Activated T-cell treated with anti-CD3 and anti-CD28 coated beads, Interleukin-2, amount 50 U/mL, for 4 hours (primary cell): ENCODE results near the gene LPAR3. TPM values are rescaled to one million over a fixed set of nuclear protein-coding genes. Genes with fewer than 3 reads are reported as not detected.

Experiments used
- ATAC-seq, 2 donors: fragments of 200-7000 bp; cut with Tn5 transposase; one replicate each; pipeline ENCODE4 v1.10.0; 2021
- DNase-seq: peaks from one replicate; pipeline ENCODE4 v3.0.0-alpha.2; 2020
- H3K27me3 Mint-ChIP-seq: one replicate; pipeline ENCODE4 v1.8.0; 2021; ENCODE audit warnings: low read depth, mixed read lengths
- H3K36me3 Mint-ChIP-seq: one replicate; pipeline ENCODE4 v1.8.0; 2022; ENCODE audit warnings: mixed read lengths; ENCODE audit not compliant: insufficient read depth
- H3K4me1 Mint-ChIP-seq: one replicate; pipeline ENCODE4 v1.8.0; 2021; ENCODE audit warnings: low read depth, mixed read lengths
- H3K4me3 Mint-ChIP-seq: one replicate; pipeline ENCODE4 v1.8.0; 2021; ENCODE audit warnings: mild to moderate bottlenecking, moderate library complexity, mixed read lengths
- H3K9me3 Mint-ChIP-seq: one replicate; pipeline ENCODE4 v1.8.0; 2021; ENCODE audit warnings: mixed read lengths
- total RNA-seq, 3 donors: library from RNA; stranded (reverse); gene quantifications; one replicate each; pipeline ENCODE4 v1.2.1, GENCODE V29; 2021

Gene LPAR3
- total RNA-seq, 3 donors from 2014 or later: 0.18 to 0.95 (median 0.71) TPM

GRCh38 chr1:84774669-84775534 lies 118.1 kb downstream of the LPAR3 start:
- H3K27me3 Mint-ChIP-seq: no peaks in the 10 kb centered on the region
- no peaks in the 10 kb centered on the region for H3K9me3 Mint-ChIP-seq
- DNase-seq (no peak), ATAC-seq (no peak)
- no peak overlapping the region for H3K4me3 Mint-ChIP-seq
- H3K4me1 Mint-ChIP-seq: peaks cover 6% of the 10 kb centered on the region
- no peaks in the 10 kb centered on the region for H3K36me3 Mint-ChIP-seq

- H3K36me3 Mint-ChIP-seq: no peaks in the 10 kb centered on the region
- no peak overlapping the region for H3K4me3 Mint-ChIP-seq
- H3K27me3 Mint-ChIP-seq: peaks cover 2% of the 10 kb centered on the region
- H3K9me3 Mint-ChIP-seq: no peaks in the 10 kb centered on the region
- DNase-seq (no peak), ATAC-seq (no peak)
- peaks cover 3% of the 10 kb centered on the region for H3K4me1 Mint-ChIP-seq
These were observed 119.0 kb downstream of the LPAR3 start for GRCh38 chr1:84773933-84774497.

GRCh38 chr1:84773195-84773594 lies 119.8 kb downstream of the LPAR3 start:
- Mint-ChIP-seq H3K27me3 (peaks cover 2% of the 10 kb centered on the region), H3K4me1 (peaks cover 3% of the 10 kb centered on the region), H3K9me3 (no peaks in the 10 kb centered on the region), H3K36me3 (no peaks in the 10 kb centered on the region), H3K4me3 (no peak overlapping the region)
- ATAC-seq (no peak), DNase-seq (no peak)

- Mint-ChIP-seq H3K4me1 (peaks cover 3% of the 10 kb centered on the region), H3K36me3 (no peaks in the 10 kb centered on the region), H3K4me3 (no peak overlapping the region), H3K9me3 (no peaks in the 10 kb centered on the region), H3K27me3 (peaks cover 4% of the 10 kb centered on the region)
- peak; percentile 50 to 72 for ATAC-seq
- DNase-seq: peak; percentile 79
These were observed 120.5 kb downstream of the LPAR3 start for GRCh38 chr1:84772428-84772943.

- Mint-ChIP-seq H3K36me3 (no peaks in the 10 kb centered on the region), H3K27me3 (peaks cover 4% of the 10 kb centered on the region), H3K9me3 (no peaks in the 10 kb centered on the region), H3K4me1 (peaks cover 3% of the 10 kb centered on the region), H3K4me3 (no peak overlapping the region)
- ATAC-seq (no peak), DNase-seq (no peak)
These were observed 121.1 kb downstream of the LPAR3 start for GRCh38 chr1:84771895-84772294.

- Mint-ChIP-seq H3K9me3 (no peaks in the 10 kb centered on the region), H3K4me1 (peaks cover 3% of the 10 kb centered on the region), H3K27me3 (peaks cover 12% of the 10 kb centered on the region), H3K4me3 (no peak overlapping the region), H3K36me3 (no peaks in the 10 kb centered on the region)
- DNase-seq (no peak), ATAC-seq (no peak)
These were observed 122.5 kb downstream of the LPAR3 start for GRCh38 chr1:84770481-84770880.

- H3K4me3 Mint-ChIP-seq: no peak overlapping the region
- DNase-seq: no peak
These were observed 123.4 kb downstream of the LPAR3 start for GRCh38 chr1:84769636-84770035.

GRCh38 chr1:84768634-84769033 lies 124.4 kb downstream of the LPAR3 start:
- Mint-ChIP-seq H3K36me3 (no peaks in the 10 kb centered on the region), H3K4me1 (peaks cover 3% of the 10 kb centered on the region), H3K9me3 (no peaks in the 10 kb centered on the region), H3K27me3 (peaks cover 18% of the 10 kb centered on the region), H3K4me3 (no peak overlapping the region)
- DNase-seq (no peak), ATAC-seq (no peak)

More at GRCh38 chr1:84769636-84770035, 123.4 kb downstream of the LPAR3 start:
- H3K9me3 Mint-ChIP-seq: no peaks in the 10 kb centered on the region
- peaks cover 18% of the 10 kb centered on the region for H3K27me3 Mint-ChIP-seq
- H3K36me3 Mint-ChIP-seq: no peaks in the 10 kb centered on the region
- no peak for ATAC-seq
- peaks cover 3% of the 10 kb centered on the region for H3K4me1 Mint-ChIP-seq

- Mint-ChIP-seq H3K4me1 (peaks cover 1% of the 10 kb centered on the region), H3K27me3 (peaks cover 24% of the 10 kb centered on the region), H3K36me3 (no peaks in the 10 kb centered on the region), H3K4me3 (no peak overlapping the region), H3K9me3 (no peaks in the 10 kb centered on the region)
- no peak for DNase-seq
- no peak for ATAC-seq
These were observed 128.9 kb downstream of the LPAR3 start for GRCh38 chr1:84763912-84764680.

GRCh38 chr1:84762664-84763063 lies 130.3 kb downstream of the LPAR3 start:
- peaks cover 6% of the 10 kb centered on the region for H3K4me1 Mint-ChIP-seq
- no peak for DNase-seq
- H3K9me3 Mint-ChIP-seq: no peaks in the 10 kb centered on the region
- no peak for ATAC-seq
- no peaks in the 10 kb centered on the region for H3K36me3 Mint-ChIP-seq
- peaks cover 30% of the 10 kb centered on the region for H3K27me3 Mint-ChIP-seq
- H3K4me3 Mint-ChIP-seq: no peak overlapping the region

Other genes with a start within 250 kb of the LPAR3 start
- 1 to 10 TPM; 5.7 to 8.7 (median 8.4) TPM for gene SSX2IP, start 202.7 kb downstream of the LPAR3 start, total RNA-seq
- gene MCOLN2, start 103.9 kb upstream of the LPAR3 start, total RNA-seq: 10 to 100 TPM; 32.9 to 67.7 (median 54.8) TPM
- gene MCOLN3, start 155.3 kb upstream of the LPAR3 start, total RNA-seq: under 1 TPM in 2 of 3 donors, not detected in 1; 0.08 to 0.19 TPM